ENCODE measurements around the gene CYB561D1.

GRCh38 chr1:109542657-109543056 is 48.8 kb downstream of the CYB561D1 start:
- TF ChIP-seq EZH2 (optimal IDR thresholded peaks at IDR 0.05; ENCODE audit: low read depth, low read length) (no peak), CTCF (IDR thresholded peaks at IDR 0.05; ENCODE audit: low read length) (no peak), EZH2phosphoT487 (IDR thresholded peaks at IDR 0.05; ENCODE audit: low read length) (no peak)
